WTC11 (cell line): ENCODE measurements around the gene CNIH3. TPM values are rescaled to one million over a fixed set of nuclear protein-coding genes. Genes with fewer than 3 reads are reported as not detected.

Experiments
- ATAC-seq: fragments of 200-7000 bp; cut with Tn5 transposase; 2 replicates; pipeline ENCODE4 v1.10.0; 2021; ENCODE audit warnings: mild to moderate bottlenecking, moderate library complexity
- CTCF ChIA-PET: fragments of 300-600 bp; sonication (Branson Sonifier 250); formaldehyde crosslinking; loops from one replicate; lab custom pipeline; 2021; ENCODE audit warnings: antibody characterized with exemption; lab: Charles Lee
- POLR2A ChIA-PET: fragments of 350-600 bp; sonication (Branson Sonifier 250); formaldehyde crosslinking; loops from one replicate; lab custom pipeline; 2021; ENCODE audit warnings: antibody characterized with exemption; lab: Charles Lee
- DNase-seq: peaks from one replicate; pipeline ENCODE4 v3.0.0; 2021; ENCODE audit warnings: low spot score
- H3K27ac Mint-ChIP-seq: 2 replicates; pipeline ENCODE4 v1.8.0; 2021; ENCODE audit warnings: mixed read lengths
- H3K27me3 Mint-ChIP-seq: 2 replicates; pipeline ENCODE4 v1.8.0; 2021; ENCODE audit warnings: low read depth, mild to moderate bottlenecking, moderate library complexity, mixed read lengths
- H3K36me3 Mint-ChIP-seq: 2 replicates; pipeline ENCODE4 v1.8.0; 2021; ENCODE audit warnings: mixed read lengths
- H3K4me1 Mint-ChIP-seq: 2 replicates; pipeline ENCODE4 v1.8.0; 2022; ENCODE audit warnings: mixed read lengths
- H3K4me3 Mint-ChIP-seq: 2 replicates; pipeline ENCODE4 v1.8.0; 2021; ENCODE audit warnings: mild to moderate bottlenecking, moderate library complexity, mixed read lengths
- H3K9me3 Mint-ChIP-seq: 2 replicates; pipeline ENCODE4 v1.8.0; 2021; ENCODE audit warnings: mixed read lengths
- EMX1 ChIP-seq: fragments of 250-450 bp; sonication (Bioruptor Pico); IDR thresholded peaks from 2 replicates; pipeline ENCODE4 v1.8.0; 2021; ENCODE audit warnings: mild to moderate bottlenecking
- FOXK1 ChIP-seq: sonication (generic); formaldehyde crosslinking; IDR thresholded peaks from 2 replicates; pipeline ENCODE4 v1.8.0; 2022; ENCODE audit warnings: mild to moderate bottlenecking, moderate library complexity, missing genetic modification reagents
- FOXP1 ChIP-seq: sonication (generic); formaldehyde crosslinking; IDR thresholded peaks from 2 replicates; pipeline ENCODE4 v1.8.0; 2022; ENCODE audit warnings: missing genetic modification reagents, mild to moderate bottlenecking, moderate library complexity, borderline replicate concordance
- NFATC4 ChIP-seq: fragments of 250-450 bp; sonication (Bioruptor Pico); IDR thresholded peaks from 2 replicates; pipeline ENCODE4 v1.9.0; 2021; ENCODE audit warnings: mild to moderate bottlenecking
- NR3C1 ChIP-seq: sonication (generic); formaldehyde crosslinking; conservative IDR thresholded peaks from 2 replicates; pipeline ENCODE4 v1.8.1; 2023; ENCODE audit warnings: low read depth, mild to moderate bottlenecking, missing genetic modification reagents
- SMAD3 ChIP-seq: sonication (generic); formaldehyde crosslinking; IDR thresholded peaks from 2 replicates; pipeline ENCODE4 v1.8.0; 2022; ENCODE audit warnings: missing genetic modification reagents, mild to moderate bottlenecking, borderline replicate concordance
- TEAD1 ChIP-seq: sonication (generic); formaldehyde crosslinking; IDR thresholded peaks from 2 replicates; pipeline ENCODE4 v1.8.0; 2022; ENCODE audit warnings: mild to moderate bottlenecking, missing genetic modification reagents
- ZNF263 ChIP-seq: sonication (generic); formaldehyde crosslinking; IDR thresholded peaks from 2 replicates; pipeline ENCODE4 v1.8.1; 2022; ENCODE audit warnings: low read depth, mild to moderate bottlenecking, moderate library complexity, missing genetic modification reagents
- ZNF423 ChIP-seq: fragments of 250-450 bp; sonication (Bioruptor Pico); IDR thresholded peaks from 2 replicates; pipeline ENCODE4 v2.1.2; 2022; ENCODE audit warnings: mild to moderate bottlenecking, moderate library complexity
- total RNA-seq: library from RNA; stranded (reverse); gene quantifications from 3 replicates; pipeline ENCODE4 v1.2.3, GENCODE V29; 2021
- TF ChIP-seq, protein P1 (sequence below): fragments of 200-600 bp; IDR thresholded peaks from 2 replicates; pipeline ENCODE4 v1.8.0; 2022; ENCODE audit warnings: antibody characterized with exemption
- TF ChIP-seq, protein P2 (sequence below): sonication (generic); formaldehyde crosslinking; IDR thresholded peaks from 2 replicates; pipeline ENCODE4 v1.8.0; 2023; ENCODE audit warnings: missing genetic modification reagents
- TF ChIP-seq, protein P3 (sequence below): sonication (generic); formaldehyde crosslinking; IDR thresholded peaks from 2 replicates; pipeline ENCODE4 v1.8.0; 2022; ENCODE audit warnings: mild to moderate bottlenecking, missing genetic modification reagents
- TF ChIP-seq, protein P4 (sequence below): sonication (generic); formaldehyde crosslinking; IDR thresholded peaks from 2 replicates; pipeline ENCODE4 v1.8.1; 2022; ENCODE audit warnings: mild to moderate bottlenecking, moderate library complexity, missing genetic modification reagents
- TF ChIP-seq, protein P5 (sequence below): sonication (generic); formaldehyde crosslinking; IDR thresholded peaks from 2 replicates; pipeline ENCODE4 v1.8.0; 2023; ENCODE audit warnings: mild to moderate bottlenecking, missing genetic modification reagents
- TF ChIP-seq, protein P6 (sequence below): sonication (generic); formaldehyde crosslinking; IDR thresholded peaks from 2 replicates; pipeline ENCODE4 v1.8.1; 2022; ENCODE audit warnings: low read depth, missing genetic modification reagents, borderline replicate concordance
- TF ChIP-seq, protein P7 (sequence below): fragments of 250-450 bp; sonication (Bioruptor Pico); IDR thresholded peaks from 2 replicates; pipeline ENCODE4 v1.9.0; 2021; ENCODE audit warnings: mild to moderate bottlenecking
- TF ChIP-seq, protein P8 (sequence below): sonication (generic); formaldehyde crosslinking; conservative IDR thresholded peaks from 2 replicates; pipeline ENCODE4 v1.8.1; 2023; ENCODE audit warnings: mild to moderate bottlenecking, low read depth, missing genetic modification reagents, moderate library complexity

The CNIH3 gene
- total RNA-seq, 1 experiment from 2014 or later, result 8.1 TPM

DNA sequence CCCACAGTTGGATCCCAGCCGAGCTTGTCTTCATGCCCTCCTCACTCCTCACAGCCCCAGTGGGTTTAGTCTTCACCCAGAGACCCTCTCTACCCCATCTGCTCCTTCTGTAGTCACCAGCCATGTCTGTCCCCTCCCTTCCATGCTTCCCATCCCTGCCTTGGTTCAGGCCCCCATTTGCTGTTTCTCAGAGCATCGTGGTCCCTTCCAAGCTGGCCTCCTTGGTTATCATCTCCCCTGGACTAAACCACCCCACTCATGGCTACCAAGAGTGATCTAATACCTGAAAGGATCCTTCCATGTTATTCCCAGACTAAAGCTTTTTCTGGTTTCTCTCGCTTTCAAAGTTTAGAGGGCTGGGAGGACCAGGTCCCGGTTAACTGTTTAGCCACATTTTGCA lies 8.3 kb downstream of the CNIH3 start (continued):
- TF ChIP-seq, protein P1, sequence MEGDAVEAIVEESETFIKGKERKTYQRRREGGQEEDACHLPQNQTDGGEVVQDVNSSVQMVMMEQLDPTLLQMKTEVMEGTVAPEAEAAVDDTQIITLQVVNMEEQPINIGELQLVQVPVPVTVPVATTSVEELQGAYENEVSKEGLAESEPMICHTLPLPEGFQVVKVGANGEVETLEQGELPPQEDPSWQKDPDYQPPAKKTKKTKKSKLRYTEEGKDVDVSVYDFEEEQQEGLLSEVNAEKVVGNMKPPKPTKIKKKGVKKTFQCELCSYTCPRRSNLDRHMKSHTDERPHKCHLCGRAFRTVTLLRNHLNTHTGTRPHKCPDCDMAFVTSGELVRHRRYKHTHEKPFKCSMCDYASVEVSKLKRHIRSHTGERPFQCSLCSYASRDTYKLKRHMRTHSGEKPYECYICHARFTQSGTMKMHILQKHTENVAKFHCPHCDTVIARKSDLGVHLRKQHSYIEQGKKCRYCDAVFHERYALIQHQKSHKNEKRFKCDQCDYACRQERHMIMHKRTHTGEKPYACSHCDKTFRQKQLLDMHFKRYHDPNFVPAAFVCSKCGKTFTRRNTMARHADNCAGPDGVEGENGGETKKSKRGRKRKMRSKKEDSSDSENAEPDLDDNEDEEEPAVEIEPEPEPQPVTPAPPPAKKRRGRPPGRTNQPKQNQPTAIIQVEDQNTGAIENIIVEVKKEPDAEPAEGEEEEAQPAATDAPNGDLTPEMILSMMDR, result no peak
- TF ChIP-seq FOXK1 (CRISPR knock-in tag), result no peak

DNA sequence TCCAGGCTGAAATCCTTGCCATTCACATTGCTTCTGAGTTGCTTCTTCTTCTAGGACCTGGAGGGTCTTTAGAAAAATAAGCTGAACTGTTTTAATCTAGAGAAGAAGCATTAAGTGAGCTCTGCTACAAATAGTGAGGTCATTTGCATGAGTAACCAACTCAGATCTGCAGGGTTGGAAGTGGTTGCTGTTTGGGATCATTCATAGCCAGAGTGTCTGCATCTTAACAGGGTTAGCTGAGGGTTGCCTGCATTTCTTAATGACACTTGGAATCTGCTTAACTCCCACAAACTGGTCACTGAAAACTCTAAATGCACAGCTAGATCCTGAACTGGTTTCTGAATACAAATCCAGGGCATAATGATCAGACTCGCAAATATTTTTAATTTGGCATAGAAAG lies 9.9 kb downstream of the CNIH3 start:
- DNase-seq (no peak), ATAC-seq (no peak)
- H3K27me3 Mint-ChIP-seq, result peaks cover 7% of the 10 kb centered on the region
- H3K27ac Mint-ChIP-seq, result no peak overlapping the region
- TF ChIP-seq, protein P2, sequence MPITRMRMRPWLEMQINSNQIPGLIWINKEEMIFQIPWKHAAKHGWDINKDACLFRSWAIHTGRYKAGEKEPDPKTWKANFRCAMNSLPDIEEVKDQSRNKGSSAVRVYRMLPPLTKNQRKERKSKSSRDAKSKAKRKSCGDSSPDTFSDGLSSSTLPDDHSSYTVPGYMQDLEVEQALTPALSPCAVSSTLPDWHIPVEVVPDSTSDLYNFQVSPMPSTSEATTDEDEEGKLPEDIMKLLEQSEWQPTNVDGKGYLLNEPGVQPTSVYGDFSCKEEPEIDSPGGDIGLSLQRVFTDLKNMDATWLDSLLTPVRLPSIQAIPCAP (CRISPR knock-in tag), result no peak
- TF ChIP-seq, protein P3, sequence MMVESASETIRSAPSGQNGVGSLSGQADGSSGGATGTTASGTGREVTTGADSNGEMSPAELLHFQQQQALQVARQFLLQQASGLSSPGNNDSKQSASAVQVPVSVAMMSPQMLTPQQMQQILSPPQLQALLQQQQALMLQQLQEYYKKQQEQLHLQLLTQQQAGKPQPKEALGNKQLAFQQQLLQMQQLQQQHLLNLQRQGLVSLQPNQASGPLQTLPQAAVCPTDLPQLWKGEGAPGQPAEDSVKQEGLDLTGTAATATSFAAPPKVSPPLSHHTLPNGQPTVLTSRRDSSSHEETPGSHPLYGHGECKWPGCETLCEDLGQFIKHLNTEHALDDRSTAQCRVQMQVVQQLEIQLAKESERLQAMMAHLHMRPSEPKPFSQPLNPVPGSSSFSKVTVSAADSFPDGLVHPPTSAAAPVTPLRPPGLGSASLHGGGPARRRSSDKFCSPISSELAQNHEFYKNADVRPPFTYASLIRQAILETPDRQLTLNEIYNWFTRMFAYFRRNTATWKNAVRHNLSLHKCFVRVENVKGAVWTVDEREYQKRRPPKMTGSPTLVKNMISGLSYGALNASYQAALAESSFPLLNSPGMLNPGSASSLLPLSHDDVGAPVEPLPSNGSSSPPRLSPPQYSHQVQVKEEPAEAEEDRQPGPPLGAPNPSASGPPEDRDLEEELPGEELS (CRISPR knock-in tag), result no peak
- TF ChIP-seq, protein P4, sequence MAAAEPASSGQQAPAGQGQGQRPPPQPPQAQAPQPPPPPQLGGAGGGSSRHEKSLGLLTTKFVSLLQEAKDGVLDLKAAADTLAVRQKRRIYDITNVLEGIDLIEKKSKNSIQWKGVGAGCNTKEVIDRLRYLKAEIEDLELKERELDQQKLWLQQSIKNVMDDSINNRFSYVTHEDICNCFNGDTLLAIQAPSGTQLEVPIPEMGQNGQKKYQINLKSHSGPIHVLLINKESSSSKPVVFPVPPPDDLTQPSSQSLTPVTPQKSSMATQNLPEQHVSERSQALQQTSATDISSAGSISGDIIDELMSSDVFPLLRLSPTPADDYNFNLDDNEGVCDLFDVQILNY (CRISPR knock-in tag), result no peak
- TF ChIP-seq FOXP1 (CRISPR knock-in tag) (no peak), NFATC4 (CRISPR knock-in tag) (no peak), TEAD1 (CRISPR knock-in tag) (no peak)
- ChIA-PET CTCF (interaction anchor here (1.4 to 1.5 kb wide), 2 partner anchors 15 to 225 kb away, joined by 5 read pairs; no protein-coding TSS in a partner anchor), POLR2A (no interaction called here)
- peaks cover 13% of the 10 kb centered on the region for H3K36me3 Mint-ChIP-seq
- H3K9me3 Mint-ChIP-seq, result peaks cover 13% of the 10 kb centered on the region
- H3K4me1 Mint-ChIP-seq, result peaks cover 9% of the 10 kb centered on the region
- H3K4me3 Mint-ChIP-seq, result no peak overlapping the region

DNA sequence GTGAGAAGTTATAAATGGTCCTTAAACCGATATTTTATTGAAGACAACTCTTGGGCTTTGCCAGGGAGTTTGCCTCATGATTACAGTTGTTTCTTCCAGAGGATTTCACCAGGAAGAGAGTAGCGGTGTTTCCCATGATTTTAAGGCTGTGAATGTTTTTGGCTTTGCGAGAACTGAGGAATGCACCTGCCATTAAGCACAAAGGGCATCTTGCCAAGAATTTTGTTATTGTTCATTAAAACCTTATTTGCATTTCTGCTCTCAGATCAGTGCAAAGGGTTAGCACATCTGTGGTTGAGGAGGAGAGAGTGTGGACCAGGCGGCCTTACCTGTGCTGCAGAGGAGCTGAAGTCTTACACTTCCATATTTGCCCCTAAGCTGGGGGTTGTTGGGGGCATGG lies 13.8 kb downstream of the CNIH3 start:
- Mint-ChIP-seq H3K4me1 (peaks cover 36% of the 10 kb centered on the region), H3K9me3 (no peaks in the 10 kb centered on the region), H3K36me3 (no peaks in the 10 kb centered on the region), H3K27me3 (no peaks in the 10 kb centered on the region), H3K27ac (no peak overlapping the region), H3K4me3 (no peak overlapping the region)
- ChIA-PET POLR2A (no interaction called here), CTCF (no interaction called here)
- no peak for DNase-seq
- ATAC-seq, result no peak
- TF ChIP-seq ZNF263 (CRISPR knock-in tag) (no peak), SMAD3 (CRISPR knock-in tag) (no peak), EMX1 (CRISPR knock-in tag) (no peak), FOXK1 (CRISPR knock-in tag) (no peak), ZNF423 (CRISPR knock-in tag) (no peak), NR3C1 (no peak)
- TF ChIP-seq, protein P5, sequence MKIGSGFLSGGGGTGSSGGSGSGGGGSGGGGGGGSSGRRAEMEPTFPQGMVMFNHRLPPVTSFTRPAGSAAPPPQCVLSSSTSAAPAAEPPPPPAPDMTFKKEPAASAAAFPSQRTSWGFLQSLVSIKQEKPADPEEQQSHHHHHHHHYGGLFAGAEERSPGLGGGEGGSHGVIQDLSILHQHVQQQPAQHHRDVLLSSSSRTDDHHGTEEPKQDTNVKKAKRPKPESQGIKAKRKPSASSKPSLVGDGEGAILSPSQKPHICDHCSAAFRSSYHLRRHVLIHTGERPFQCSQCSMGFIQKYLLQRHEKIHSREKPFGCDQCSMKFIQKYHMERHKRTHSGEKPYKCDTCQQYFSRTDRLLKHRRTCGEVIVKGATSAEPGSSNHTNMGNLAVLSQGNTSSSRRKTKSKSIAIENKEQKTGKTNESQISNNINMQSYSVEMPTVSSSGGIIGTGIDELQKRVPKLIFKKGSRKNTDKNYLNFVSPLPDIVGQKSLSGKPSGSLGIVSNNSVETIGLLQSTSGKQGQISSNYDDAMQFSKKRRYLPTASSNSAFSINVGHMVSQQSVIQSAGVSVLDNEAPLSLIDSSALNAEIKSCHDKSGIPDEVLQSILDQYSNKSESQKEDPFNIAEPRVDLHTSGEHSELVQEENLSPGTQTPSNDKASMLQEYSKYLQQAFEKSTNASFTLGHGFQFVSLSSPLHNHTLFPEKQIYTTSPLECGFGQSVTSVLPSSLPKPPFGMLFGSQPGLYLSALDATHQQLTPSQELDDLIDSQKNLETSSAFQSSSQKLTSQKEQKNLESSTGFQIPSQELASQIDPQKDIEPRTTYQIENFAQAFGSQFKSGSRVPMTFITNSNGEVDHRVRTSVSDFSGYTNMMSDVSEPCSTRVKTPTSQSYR (CRISPR knock-in tag), result no peak
- TF ChIP-seq, protein P6, sequence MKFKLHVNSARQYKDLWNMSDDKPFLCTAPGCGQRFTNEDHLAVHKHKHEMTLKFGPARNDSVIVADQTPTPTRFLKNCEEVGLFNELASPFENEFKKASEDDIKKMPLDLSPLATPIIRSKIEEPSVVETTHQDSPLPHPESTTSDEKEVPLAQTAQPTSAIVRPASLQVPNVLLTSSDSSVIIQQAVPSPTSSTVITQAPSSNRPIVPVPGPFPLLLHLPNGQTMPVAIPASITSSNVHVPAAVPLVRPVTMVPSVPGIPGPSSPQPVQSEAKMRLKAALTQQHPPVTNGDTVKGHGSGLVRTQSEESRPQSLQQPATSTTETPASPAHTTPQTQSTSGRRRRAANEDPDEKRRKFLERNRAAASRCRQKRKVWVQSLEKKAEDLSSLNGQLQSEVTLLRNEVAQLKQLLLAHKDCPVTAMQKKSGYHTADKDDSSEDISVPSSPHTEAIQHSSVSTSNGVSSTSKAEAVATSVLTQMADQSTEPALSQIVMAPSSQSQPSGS (CRISPR knock-in tag), result no peak
- TF ChIP-seq, protein P7, sequence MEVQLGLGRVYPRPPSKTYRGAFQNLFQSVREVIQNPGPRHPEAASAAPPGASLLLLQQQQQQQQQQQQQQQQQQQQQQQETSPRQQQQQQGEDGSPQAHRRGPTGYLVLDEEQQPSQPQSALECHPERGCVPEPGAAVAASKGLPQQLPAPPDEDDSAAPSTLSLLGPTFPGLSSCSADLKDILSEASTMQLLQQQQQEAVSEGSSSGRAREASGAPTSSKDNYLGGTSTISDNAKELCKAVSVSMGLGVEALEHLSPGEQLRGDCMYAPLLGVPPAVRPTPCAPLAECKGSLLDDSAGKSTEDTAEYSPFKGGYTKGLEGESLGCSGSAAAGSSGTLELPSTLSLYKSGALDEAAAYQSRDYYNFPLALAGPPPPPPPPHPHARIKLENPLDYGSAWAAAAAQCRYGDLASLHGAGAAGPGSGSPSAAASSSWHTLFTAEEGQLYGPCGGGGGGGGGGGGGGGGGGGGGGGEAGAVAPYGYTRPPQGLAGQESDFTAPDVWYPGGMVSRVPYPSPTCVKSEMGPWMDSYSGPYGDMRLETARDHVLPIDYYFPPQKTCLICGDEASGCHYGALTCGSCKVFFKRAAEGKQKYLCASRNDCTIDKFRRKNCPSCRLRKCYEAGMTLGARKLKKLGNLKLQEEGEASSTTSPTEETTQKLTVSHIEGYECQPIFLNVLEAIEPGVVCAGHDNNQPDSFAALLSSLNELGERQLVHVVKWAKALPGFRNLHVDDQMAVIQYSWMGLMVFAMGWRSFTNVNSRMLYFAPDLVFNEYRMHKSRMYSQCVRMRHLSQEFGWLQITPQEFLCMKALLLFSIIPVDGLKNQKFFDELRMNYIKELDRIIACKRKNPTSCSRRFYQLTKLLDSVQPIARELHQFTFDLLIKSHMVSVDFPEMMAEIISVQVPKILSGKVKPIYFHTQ, result no peak
- TF ChIP-seq, protein P8, sequence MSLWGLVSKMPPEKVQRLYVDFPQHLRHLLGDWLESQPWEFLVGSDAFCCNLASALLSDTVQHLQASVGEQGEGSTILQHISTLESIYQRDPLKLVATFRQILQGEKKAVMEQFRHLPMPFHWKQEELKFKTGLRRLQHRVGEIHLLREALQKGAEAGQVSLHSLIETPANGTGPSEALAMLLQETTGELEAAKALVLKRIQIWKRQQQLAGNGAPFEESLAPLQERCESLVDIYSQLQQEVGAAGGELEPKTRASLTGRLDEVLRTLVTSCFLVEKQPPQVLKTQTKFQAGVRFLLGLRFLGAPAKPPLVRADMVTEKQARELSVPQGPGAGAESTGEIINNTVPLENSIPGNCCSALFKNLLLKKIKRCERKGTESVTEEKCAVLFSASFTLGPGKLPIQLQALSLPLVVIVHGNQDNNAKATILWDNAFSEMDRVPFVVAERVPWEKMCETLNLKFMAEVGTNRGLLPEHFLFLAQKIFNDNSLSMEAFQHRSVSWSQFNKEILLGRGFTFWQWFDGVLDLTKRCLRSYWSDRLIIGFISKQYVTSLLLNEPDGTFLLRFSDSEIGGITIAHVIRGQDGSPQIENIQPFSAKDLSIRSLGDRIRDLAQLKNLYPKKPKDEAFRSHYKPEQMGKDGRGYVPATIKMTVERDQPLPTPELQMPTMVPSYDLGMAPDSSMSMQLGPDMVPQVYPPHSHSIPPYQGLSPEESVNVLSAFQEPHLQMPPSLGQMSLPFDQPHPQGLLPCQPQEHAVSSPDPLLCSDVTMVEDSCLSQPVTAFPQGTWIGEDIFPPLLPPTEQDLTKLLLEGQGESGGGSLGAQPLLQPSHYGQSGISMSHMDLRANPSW, result no peak
